ENCODE data around the gene GSTM5. TPM values are rescaled to one million over a fixed set of nuclear protein-coding genes. Genes with fewer than 3 reads are reported as not detected.

GSTM5 gene
- total and polyA plus RNA-seq, 2 of the 13 experiments (the other 11 are each of a cell fraction or from before 2014, with no cell fraction given): not detected

DNA sequence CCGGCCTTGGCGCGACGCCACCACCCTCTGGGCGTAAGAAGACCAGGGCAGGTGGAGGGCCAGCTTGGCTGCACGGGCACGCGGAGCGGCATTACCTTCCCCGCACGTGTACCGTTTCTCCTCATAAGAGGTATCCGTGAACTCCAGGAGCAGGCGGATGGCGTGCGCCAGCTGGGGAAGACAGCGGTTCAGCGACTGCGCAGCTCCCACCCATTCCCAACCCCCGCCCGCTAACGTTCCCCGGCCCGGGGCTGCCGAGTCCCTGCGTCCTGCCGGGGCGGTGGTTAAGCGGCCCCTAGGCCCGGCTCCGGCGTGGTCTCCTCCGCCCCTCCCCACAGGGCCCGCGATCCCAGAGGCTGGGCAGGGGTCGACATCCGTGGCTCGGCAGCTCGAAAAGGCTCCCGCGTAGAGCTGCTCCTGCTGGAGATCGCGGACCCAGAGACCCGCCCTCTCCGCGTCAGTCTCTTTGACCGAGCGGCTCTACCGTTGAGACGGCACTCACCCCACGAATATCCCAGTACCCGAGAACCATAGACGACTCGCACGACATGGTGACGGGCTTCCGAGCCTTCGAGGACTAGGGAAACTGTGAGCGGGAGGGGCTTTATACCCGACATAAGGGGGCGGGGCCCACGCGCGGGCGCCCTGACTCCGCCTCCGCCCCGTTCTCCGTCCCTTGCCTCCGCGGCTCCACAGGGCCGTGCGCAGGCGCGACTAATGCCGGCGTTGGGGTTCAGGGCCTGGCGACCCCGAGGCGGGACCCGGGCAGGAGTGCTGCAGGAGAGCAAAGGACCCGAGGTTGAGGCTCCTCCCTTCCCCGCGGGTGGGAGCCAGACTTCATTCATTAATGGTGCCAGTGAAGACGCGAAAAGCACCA, 27.9 kb downstream of the GSTM5 start (continued):
- TF ChIP-seq ZNF772 (CRISPR knock-in tag; IDR thresholded peaks at IDR 0.05): peak; percentile 85
- TF ChIP-seq ZFP62 (CRISPR knock-in tag; IDR thresholded peaks at IDR 0.05): no peak
- TF ChIP-seq, protein P1, sequence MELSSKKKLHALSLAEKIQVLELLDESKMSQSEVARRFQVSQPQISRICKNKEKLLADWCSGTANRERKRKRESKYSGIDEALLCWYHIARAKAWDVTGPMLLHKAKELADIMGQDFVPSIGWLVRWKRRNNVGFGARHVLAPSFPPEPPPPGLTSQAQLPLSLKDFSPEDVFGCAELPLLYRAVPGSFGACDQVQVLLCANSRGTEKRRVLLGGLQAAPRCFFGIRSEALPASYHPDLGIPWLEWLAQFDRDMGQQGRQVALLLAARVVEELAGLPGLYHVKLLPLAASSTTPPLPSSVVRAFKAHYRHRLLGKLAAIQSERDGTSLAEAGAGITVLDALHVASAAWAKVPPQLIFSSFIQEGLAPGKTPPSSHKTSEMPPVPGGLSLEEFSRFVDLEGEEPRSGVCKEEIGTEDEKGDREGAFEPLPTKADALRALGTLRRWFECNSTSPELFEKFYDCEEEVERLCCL (CRISPR knock-in tag; IDR thresholded peaks at IDR 0.05; ENCODE audit: borderline replicate concordance): no peak
- peak; percentile 35 for TF ChIP-seq AGO2 (optimal IDR thresholded peaks at IDR 0.05; ENCODE audit: low read depth, low read length)
- no peak for TF ChIP-seq HNRNPL (IDR thresholded peaks at IDR 0.05; ENCODE audit: low read depth, low read length)
- peak; percentile 63; the same call in 1 of the 2 replicates for TF ChIP-seq ZNF556 (CRISPR knock-in tag; IDR thresholded peaks at IDR 0.05; ENCODE audit: borderline replicate concordance)
- TF ChIP-seq, protein P2, sequence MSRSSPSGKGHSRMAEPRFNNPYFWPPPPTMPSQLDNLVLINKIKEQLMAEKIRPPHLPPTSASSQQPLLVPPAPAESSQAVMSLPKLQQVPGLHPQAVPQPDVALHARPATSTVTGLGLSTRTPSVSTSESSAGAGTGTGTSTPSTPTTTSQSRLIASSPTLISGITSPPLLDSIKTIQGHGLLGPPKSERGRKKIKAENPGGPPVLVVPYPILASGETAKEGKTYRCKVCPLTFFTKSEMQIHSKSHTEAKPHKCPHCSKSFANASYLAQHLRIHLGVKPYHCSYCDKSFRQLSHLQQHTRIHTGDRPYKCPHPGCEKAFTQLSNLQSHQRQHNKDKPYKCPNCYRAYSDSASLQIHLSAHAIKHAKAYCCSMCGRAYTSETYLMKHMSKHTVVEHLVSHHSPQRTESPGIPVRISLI (CRISPR knock-in tag; IDR thresholded peaks at IDR 0.05; ENCODE audit: borderline replicate concordance): 0 out of 2 replicates have a peak, but pooled peaks have one; percentile 32
- TF ChIP-seq PRPF4 (IDR thresholded peaks at IDR 0.05; ENCODE audit: low read depth, low read length, poor library complexity, severe bottlenecking): no peak
- TF ChIP-seq, protein P3, sequence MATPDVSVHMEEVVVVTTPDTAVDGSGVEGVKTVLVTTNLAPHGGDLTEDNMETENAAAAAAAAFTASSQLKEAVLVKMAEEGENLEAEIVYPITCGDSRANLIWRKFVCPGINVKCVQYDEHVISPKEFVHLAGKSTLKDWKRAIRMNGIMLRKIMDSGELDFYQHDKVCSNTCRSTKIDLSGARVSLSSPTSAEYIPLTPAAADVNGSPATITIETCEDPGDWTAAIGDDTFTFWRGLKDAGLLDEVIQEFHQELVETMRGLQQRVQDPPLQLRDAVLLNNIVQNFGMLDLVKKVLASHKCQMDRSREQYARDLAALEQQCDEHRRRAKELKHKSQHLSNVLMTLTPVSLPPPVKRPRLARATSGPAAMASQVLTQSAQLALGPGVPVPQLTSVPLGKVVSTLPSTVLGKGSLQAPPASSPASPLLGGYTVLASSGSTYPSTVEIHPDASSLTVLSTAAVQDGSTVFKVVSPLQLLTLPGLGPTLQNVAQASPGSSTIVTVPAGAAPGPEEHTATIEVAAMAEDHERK (CRISPR knock-in tag; IDR thresholded peaks at IDR 0.05; ENCODE audit: low read depth): no peak
- no peak for TF ChIP-seq ARNT (IDR thresholded peaks at IDR 0.05)
- peak; percentile 75; the same call in 1 of the 2 replicates for TF ChIP-seq ZNF543 (CRISPR knock-in tag; IDR thresholded peaks at IDR 0.05)
- no peak for TF ChIP-seq NFKBIZ (CRISPR knock-in tag; IDR thresholded peaks at IDR 0.05)
- TF ChIP-seq ZNF251 (CRISPR knock-in tag; IDR thresholded peaks at IDR 0.05): no peak
- TF ChIP-seq XBP1 (CRISPR knock-in tag; IDR thresholded peaks at IDR 0.05): no peak
- TF ChIP-seq, protein P4, sequence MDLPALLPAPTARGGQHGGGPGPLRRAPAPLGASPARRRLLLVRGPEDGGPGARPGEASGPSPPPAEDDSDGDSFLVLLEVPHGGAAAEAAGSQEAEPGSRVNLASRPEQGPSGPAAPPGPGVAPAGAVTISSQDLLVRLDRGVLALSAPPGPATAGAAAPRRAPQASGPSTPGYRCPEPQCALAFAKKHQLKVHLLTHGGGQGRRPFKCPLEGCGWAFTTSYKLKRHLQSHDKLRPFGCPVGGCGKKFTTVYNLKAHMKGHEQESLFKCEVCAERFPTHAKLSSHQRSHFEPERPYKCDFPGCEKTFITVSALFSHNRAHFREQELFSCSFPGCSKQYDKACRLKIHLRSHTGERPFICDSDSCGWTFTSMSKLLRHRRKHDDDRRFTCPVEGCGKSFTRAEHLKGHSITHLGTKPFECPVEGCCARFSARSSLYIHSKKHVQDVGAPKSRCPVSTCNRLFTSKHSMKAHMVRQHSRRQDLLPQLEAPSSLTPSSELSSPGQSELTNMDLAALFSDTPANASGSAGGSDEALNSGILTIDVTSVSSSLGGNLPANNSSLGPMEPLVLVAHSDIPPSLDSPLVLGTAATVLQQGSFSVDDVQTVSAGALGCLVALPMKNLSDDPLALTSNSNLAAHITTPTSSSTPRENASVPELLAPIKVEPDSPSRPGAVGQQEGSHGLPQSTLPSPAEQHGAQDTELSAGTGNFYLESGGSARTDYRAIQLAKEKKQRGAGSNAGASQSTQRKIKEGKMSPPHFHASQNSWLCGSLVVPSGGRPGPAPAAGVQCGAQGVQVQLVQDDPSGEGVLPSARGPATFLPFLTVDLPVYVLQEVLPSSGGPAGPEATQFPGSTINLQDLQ (CRISPR knock-in tag; IDR thresholded peaks at IDR 0.05): no peak
- TF ChIP-seq, protein P5, sequence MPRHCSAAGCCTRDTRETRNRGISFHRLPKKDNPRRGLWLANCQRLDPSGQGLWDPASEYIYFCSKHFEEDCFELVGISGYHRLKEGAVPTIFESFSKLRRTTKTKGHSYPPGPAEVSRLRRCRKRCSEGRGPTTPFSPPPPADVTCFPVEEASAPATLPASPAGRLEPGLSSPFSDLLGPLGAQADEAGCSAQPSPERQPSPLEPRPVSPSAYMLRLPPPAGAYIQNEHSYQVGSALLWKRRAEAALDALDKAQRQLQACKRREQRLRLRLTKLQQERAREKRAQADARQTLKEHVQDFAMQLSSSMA (CRISPR knock-in tag; IDR thresholded peaks at IDR 0.05): no peak
- no peak for TF ChIP-seq GLI4 (CRISPR knock-in tag; IDR thresholded peaks at IDR 0.05; ENCODE audit: borderline replicate concordance)
- TF ChIP-seq MIER2 (CRISPR knock-in tag; IDR thresholded peaks at IDR 0.05): no peak
- TF ChIP-seq, protein P6, sequence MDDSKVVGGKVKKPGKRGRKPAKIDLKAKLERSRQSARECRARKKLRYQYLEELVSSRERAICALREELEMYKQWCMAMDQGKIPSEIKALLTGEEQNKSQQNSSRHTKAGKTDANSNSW (CRISPR knock-in tag; IDR thresholded peaks at IDR 0.05; ENCODE audit: borderline replicate concordance): no peak; the same call in 1 of the 2 replicates

Data from HepG2 (cell line).